Jurkat, Clone E6-1 (cell line): Measurements from ENCODE around the gene CILP2.
A peak's percentile ranks its signal among the peaks of the same experiment; 100 is the strongest.

Experiments used
- DNase-seq: peaks from one replicate; pipeline ENCODE4 v3.0.0-alpha.2; 2011; ENCODE audit warnings: low read depth, low spot score
- H3K4me3 ChIP-seq: 2 replicates; pipeline ENCODE4 v1.5.1; 2011; ENCODE audit warnings: mild to moderate bottlenecking, low read length, control low read depth, moderate library complexity

CILP2 gene

DNA sequence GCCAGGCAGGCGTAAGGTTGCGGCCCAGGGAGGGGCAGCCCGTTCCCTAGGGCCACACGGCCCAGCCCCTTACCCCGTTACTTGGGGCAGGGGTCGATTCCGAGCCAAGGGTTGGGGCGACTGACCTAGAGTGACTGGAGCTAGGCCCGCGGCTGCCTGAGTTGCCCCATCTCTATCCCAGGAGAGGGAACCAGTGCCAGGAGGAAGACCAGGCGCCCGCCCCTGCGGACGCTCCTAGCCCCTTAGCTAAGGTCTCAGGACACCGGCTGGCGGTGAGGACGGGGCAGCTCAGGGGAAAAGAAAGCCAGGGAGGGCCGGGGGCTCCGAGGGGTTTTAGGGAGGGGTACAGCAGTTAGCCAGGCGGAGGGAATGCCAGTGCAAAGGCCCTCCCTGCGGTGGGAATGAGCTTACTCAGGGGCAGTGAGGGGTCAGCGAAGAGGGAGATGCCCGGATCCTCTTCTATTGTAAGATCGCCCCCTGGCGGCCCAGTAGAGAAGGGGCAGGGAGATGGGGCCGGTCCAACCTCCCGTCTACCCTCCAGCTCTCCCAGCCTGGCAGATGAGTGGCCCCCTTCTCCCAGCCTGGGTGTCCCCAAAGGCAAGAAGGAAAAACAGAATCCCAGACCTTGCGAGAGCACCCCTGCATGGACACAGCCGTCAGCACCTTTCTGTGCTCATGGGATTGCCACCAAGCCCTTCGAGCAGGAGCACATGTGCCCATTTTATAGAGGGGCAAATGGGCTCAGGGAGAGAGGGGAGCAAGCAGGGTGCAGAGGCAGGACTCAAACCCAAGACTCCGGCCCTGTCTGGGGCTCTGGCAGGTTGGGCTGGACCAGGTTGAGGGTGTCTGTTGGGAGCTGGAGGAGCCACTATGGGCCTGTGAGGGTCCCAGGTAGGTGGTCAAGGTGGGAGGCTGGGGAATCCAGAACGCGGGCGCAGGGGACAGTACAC is 16.3 kb downstream of the CILP2 start:
- DNase-seq, result peak; percentile 17
- H3K4me3 ChIP-seq, result no peak overlapping the region

DNA sequence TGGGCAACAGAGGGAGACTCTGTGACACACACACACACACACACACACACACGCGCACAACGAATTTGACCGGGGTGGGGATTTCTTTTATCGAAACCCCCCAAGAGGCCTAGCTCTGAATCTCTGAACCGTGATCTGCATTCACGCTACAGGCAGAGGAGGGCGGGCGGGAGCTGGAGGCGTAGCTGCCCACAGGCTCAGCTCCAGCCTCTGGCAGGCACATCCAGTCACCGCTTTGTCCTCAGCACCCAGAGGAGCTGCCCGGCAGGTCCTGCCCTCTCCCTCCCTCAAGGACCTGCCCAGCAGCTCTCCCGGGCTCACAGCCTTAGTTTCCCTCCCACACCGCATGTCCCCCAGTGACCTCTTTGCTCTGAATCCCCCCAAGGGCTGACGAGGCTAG is 20.0 kb downstream of the CILP2 start:
- H3K4me3 ChIP-seq, result no peak overlapping the region
- DNase-seq, result no peak

DNA sequence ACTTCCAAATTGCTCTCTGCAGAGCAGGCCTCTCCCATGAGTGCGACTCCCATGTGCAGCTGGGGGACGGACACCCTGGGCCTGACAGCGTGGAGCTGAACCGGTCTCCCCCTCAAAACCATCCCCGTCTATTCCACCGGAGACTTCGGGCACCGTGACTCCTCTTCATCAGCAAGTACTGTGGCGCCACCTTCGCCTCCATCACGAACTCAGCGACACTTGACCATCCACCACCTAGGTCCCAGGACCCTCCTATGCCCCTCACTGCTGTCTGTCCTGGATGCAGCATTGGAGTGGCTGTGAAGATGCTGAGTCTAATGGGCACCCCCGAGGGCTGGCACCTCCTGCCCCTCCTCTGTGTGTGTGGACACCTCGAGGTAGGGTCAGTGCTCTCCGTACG is 20.6 kb downstream of the CILP2 start:
- no peak for DNase-seq
- H3K4me3 ChIP-seq, result no peak overlapping the region

DNA sequence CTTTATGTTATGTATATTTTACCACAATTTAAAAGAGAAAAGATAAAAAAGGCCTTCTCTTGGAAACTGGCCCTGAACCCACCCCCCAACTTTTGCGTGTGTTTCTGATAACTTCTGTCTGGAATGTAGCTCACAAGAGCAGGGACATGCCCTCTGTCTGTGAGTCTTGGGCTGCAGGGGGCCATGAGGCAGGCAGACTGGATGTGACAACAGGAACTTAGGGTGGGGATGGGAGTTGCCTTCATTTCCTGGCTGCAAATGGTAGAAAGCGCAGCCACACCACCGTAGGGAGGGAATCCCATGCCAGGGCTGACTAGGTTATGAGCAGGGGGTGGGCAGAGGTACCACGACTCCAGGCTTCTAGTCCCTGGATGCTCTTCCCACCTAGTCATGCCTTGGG is 21.9 kb downstream of the CILP2 start:
- no peak for DNase-seq
- H3K4me3 ChIP-seq, result no peak overlapping the region

DNA sequence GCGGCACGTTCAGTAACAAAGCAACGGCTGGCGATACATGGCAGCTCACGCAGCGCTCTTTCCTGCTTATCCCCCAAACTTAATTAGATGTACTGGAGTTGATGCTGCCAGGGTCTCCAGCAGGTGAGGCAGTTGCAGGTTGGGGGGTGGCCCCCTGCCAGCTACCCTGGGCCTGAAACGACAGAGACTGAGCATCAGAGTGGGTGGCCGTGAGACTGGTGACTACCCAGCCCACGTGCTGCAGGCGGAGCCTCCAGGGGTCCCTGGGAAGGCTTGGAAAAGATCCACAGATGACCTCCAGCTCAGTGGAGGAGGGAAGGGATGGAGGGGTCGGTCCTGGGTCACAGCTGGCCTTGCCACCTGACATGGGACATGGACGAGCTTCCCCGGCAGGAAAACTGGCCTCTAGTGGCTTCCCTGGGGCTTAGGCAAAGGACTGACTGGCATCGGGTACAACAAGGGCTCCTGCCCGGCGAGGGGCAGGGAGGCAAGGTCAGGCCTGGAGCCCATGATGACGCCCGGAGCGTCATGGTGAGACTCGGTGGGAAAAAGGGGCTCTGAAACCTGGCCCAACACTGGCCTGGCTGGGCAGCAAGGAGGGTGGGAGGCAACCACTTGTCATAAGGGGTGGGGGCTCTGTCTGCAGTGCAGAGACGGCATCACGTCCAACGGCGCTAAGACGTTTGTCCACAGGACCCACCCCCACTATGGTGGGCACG is 24.0 kb downstream of the CILP2 start:
- no peak overlapping the region for H3K4me3 ChIP-seq
- DNase-seq, result no peak

DNA sequence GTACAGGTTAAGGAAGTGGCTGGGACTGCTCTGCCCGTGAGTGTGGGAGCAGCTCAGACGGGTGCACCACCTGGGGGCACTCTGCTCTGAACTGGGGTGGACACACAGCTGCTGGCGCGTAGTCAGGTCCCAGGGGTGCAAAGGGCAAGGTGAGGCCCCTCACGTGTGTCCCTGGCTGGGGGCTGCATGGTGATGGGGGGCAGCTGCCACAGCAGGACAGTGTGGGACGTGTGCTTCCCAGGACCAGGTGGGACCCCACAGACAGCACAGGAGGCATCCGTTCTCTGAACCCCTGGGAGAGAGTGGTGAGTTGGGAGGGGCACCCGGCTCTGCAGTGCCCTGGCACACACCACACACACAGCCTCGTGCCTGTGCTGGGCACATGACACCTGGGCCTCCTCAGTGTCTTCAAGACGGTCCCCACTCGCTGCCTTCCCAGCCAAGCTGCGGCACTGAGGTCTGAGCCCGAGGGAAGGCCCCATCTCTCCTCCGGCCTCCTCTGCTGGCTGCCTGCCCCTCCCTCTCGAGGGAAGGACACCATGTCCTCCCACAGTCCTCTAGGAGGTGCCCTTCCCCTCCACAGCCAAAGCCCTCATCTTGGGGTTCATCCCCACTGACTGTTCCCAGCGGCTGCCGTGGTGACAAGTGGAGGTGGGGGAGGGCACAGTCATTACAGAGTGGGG is 24.7 kb downstream of the CILP2 start:
- no peak overlapping the region for H3K4me3 ChIP-seq
- DNase-seq, result no peak

DNA sequence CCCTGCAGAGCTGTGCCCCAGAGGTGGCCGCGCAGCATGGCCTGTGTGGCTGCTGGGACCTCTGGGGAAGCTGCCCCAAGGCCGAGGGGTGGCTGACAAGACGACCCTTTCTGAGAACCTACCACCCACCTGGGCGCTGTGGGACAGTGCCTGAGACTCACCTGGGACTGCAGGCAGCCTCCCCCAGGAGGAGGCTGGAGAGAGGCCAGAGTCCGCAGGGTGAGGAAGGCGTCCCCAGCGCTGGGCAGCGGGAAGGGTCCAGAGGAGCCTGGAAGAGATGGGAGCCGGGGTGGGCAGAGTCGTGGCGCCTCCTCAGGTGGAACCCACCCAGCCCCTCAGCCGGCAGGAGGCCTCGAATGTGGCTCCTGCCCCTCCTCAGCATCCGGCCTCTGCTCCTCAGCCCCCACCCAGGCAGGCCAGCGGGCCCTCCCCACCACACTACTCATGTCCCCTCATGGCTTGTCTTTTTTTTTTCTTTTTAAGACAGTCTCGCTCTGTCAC is 25.3 kb downstream of the CILP2 start:
- H3K4me3 ChIP-seq, result no peak overlapping the region
- no peak for DNase-seq

DNA sequence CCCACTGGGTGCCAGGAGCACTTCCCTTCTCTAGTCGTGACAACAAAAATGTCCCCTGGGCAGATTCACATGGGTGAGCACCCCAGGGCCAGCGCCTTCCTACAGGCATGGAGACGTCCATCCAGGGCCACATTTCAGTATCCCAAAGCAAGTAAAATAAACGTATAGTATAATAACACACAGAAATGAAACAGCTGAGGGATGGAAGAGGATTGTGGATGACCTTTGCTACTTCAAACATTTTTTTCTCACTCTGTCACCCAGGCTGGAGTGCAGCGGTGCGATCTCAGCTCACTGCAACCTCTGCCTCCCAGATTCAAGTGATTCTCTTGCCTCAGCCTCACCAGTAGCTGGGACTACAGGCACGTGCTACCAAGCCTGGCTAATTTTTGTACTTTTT is 28.2 kb downstream of the CILP2 start:
- no peak for DNase-seq
- H3K4me3 ChIP-seq, result no peak overlapping the region

DNA sequence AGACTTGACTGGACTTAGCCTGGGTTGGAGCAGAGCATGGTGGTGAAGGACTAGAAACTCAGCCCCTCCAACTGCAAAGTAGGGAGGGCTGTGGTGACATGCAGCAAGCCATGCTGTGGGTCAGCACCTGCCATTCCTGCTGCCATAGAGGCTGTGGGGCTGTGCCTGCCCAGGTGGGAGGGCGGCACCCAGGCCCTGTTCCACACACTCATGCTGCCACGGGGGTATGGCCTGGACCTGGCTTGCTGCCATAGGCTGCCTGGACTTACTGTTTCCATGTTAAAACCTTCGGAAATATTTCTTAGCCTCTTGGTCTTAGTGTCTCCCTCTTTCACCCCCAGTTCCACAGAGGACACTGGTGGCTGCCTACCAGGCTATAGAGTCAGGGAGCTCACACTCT is 29.3 kb downstream of the CILP2 start:
- no peak for DNase-seq
- H3K4me3 ChIP-seq, result no peak overlapping the region

DNA sequence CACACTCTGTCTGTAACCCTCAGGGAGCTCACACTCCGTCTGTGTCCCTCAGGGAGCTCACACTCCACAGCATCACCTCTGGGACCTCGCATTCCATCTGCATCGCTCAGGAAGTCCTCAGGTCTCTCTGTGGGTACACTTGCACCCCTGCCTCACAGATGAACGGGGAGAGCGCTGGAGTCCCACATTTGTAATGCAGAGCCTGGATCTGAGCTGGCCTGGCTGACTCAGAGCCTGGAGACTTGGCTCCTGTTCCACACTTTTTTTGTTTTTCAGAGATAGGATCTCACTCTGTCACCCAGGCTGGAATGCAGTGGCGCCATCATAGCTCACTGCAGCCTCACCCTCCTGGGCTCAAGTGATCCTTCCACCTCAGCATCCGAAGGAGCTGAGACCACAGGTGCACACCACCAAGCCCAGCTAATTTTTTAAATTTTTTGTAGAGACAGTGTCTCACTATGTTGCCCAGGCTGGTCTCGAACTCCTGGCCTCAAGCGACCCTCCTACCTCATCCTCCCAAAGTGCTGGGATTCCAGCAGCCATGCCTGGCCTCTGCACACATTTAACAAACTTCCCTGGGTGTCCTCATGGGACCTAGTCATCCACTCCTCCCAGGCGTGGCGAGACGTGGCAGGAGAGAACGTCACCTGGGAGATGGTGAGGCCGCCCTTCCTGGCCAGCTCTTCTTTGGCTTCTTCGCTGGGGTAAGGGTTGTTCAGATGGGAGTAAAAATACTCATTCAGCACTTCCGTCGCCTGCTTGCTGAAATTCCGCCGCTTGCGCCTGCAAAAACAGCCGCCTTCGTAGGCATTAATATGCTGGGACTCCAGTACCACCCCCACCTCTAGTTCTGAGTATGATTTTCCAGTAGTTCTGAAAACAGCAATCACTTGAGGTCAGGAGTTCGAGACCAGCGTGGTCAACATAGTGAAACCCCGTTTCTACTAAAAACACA is 31.0 kb downstream of the CILP2 start:
- DNase-seq, result no peak

DNA sequence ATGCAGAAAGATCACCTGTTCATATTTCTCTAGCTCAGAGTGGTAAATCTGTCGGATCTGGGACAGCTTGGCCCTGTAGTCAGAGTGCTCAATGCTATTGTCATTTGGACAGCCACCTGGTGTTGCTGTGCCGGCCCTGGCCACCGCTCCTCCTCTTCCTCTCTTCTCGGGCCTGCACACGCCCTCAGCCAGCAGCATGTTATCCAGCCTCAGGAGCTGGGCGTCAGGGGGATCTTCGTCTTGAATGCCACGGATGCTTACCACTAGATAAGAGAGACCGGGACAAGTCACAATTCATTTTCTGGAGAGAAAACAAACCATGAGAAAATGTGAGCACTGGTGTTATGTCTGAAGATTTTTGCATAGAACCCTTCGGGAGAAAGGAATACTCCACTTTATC is 32.5 kb downstream of the CILP2 start:
- DNase-seq, result no peak
- H3K4me3 ChIP-seq, result no peak overlapping the region

More for the DNA sequence above, 31.0 kb downstream of the CILP2 start:
- no peak overlapping the region for H3K4me3 ChIP-seq

DNA sequence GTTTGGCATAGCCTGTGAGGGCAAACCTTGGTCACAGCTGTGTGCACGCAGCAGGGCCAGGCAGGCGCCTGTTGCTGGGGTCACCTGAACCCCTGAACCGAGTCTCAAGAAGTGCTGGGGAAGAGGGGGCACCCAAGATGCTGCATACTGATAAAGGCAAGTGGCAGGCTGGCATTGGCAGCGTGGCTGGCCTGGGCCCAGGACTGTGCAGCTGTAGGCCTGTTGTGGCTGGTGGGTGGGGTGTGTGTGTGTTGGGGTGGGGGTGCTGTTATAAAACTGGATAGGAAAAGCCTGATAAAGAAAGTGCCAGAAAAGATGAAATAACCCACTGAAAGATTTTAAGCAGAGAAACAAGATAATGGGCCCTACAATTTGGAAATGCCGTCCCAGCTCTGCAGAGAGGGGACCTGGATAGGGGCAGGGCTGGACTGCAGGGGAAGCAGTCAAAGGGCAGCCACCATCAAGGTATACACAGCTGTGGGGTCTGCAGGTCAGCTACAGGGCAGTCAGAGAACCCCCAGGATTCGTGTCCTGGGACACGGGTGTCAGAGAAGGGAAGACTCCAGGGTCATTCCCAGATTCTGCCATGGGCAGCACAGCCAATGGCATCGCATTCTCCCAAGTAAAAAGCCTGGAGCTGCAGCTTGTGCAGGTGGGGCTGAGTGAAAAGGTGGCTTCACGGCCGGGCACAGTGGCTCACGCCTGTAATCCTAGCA is 33.2 kb downstream of the CILP2 start:
- DNase-seq, result no peak
- no peak overlapping the region for H3K4me3 ChIP-seq

DNA sequence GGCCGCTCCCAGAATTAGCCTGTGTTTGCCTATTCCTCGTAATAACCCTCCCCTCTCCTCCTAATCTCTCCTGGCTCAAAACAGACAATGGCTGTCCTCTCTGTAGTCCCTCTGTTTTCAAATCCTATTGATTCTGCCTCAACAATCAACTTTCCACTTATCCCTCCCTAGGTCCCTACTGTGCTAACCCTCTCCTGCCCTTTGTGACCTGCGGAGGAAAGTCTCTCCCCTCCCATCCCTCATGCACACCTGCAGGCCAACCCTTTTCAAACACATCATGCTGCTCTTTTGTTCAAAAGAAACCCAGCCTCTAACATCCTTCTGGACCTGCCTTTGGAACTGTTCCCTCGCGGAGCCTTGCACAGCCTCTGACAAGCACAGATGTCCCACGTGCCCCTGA is 37.3 kb downstream of the CILP2 start:
- H3K4me3 ChIP-seq, result no peak overlapping the region
- no peak for DNase-seq

DNA sequence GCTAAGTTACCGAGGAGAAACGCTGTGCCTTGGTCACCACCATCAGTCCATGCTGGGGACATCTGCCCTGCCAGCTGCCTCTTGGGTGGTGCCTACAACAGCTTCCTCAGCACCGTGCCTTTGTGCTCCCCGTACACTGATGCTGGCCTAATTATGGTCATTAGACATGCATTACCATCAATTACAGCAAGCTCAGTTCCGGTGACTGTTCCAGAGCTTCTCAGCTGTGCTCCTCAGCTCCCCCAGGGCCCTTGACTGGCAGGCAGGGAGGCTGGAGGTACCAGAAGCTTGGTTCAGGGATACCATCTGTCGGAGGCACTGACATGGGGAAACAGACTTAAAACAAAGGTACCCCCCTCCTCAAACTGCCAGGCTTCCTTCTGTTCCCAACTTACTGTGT is 40.2 kb downstream of the CILP2 start:
- DNase-seq, result no peak

DNA sequence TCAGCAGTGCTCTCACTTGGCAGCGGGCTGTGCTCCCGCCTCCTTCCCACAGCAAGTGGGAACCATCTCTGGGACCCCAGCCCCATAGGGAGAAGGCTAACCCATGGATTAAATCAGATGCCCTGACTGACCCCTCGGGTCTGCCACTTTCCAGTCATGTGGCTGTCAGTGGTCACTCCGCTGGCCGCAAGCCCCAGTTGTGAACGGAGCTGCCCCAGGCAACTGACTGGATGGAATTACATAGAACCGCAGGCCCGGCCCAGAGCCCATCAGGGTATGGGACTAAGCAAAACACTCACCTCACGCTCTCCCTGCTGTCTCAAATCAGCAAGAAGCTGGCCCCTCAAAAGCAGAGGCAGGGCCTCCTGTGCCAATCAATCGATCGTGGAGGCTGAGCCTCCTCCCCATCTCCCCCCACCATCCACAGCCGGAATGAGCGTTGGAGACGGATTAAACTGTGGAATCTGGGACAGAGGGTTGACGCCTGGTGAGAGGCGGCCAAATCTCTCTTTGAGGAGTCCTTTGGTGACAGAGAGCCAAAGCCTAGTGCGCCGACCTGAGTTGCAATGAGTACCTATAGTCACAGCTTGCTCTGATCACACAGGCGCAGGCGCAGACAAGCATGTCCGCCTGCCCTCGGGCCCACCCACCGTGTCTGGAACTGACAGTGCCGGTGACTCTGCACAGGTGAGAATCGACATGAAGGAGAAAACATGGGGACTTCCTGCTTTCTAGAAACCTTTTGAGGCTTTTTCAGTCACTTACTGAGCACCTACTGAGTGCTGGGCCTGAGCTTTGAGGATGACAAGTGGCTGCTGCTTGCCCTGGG is 41.7 kb downstream of the CILP2 start:
- no peak overlapping the region for H3K4me3 ChIP-seq

More for the DNA sequence above, 40.2 kb downstream of the CILP2 start:
- H3K4me3 ChIP-seq, result no peak overlapping the region

DNA sequence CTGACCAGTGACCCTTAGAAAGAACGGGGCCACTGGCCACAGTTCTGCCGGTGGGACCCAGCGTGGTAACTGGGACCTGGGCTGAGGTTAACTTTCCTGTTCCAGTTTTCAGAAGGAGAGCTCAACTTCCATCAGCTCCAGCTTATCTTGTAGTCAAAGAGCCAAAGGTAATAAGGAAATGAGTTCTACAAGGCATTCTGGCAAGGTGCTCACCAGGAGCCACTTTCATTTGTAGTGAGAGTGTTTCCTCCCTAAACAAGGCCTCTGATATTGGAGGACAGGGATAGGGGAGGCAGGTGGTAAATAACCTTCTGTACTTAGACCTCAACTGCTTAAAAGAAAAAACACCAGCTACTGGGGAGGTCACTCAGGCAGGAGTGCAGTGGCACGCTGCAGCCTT is 42.4 kb downstream of the CILP2 start:
- DNase-seq, result no peak
- H3K4me3 ChIP-seq, result no peak overlapping the region

More for the DNA sequence above, 41.7 kb downstream of the CILP2 start:
- no peak for DNase-seq

DNA sequence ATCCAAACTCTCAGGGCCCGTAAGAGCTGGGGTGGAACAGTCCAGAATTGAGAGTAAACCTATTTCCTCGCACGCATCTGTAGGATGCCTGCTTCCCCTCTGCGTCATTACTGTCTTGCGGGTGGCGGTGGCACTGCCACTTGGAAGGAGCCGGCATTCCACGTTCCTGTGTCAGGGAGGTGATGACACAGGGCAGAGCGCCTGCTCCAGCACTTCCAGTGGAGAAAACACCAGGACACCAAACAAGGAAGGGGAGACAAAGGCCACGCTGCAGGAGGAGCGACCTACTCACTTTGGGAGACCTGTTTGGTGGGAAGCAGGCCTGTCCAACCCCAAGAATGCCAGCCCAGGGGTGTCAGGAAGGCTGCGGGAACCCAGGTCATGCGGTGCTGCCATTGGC is 43.3 kb downstream of the CILP2 start:
- DNase-seq, result no peak
- no peak overlapping the region for H3K4me3 ChIP-seq
